ENCODE results near the gene CLCN2. TPM values are rescaled to one million over a fixed set of nuclear protein-coding genes. Genes with fewer than 3 reads are reported as not detected.

The CLCN2 gene
- total RNA-seq, 1 experiment from 2014 or later = 22.9 TPM

GRCh38 chr3:184325269-184325668 lies 36.1 kb downstream of the CLCN2 start:
- no peaks in the 10 kb centered on the region for H3K27me3 Mint-ChIP-seq (ENCODE audit: unreplicated experiment)
- no peak overlapping the region for H3K27ac Mint-ChIP-seq (ENCODE audit: unreplicated experiment)
- H3K9me3 Mint-ChIP-seq (ENCODE audit: low read depth, unreplicated experiment) = no peaks in the 10 kb centered on the region
- H3K4me1 Mint-ChIP-seq (ENCODE audit: low read depth, unreplicated experiment) = peaks cover 33% of the 10 kb centered on the region
- DNase-seq = no peak
- CTCF ChIA-PET = no interaction called here
- intact Hi-C loops (cut with micrococcal nuclease; ENCODE audit: unreplicated experiment) = no loop called here
- TF ChIP-seq CTCF (IDR thresholded peaks at IDR 0.05; ENCODE audit: unreplicated experiment) = no peak
- H3K4me3 Mint-ChIP-seq (ENCODE audit: low read depth, unreplicated experiment) = no peak overlapping the region
- no TSS peak for BruUV-seq (replicated peaks)
- peaks cover 100% of the 10 kb centered on the region for H3K36me3 Mint-ChIP-seq (ENCODE audit: insufficient read depth, unreplicated experiment)

- BruUV-seq (replicated peaks) = no TSS peak
- CTCF ChIA-PET = no interaction called here
- no peak for TF ChIP-seq CTCF (IDR thresholded peaks at IDR 0.05; ENCODE audit: unreplicated experiment)
- no peak overlapping the region for H3K4me3 Mint-ChIP-seq (ENCODE audit: low read depth, unreplicated experiment)
- H3K27me3 Mint-ChIP-seq (ENCODE audit: unreplicated experiment) = no peaks in the 10 kb centered on the region
- no peak overlapping the region for H3K27ac Mint-ChIP-seq (ENCODE audit: unreplicated experiment)
- H3K36me3 Mint-ChIP-seq (ENCODE audit: insufficient read depth, unreplicated experiment) = peaks cover 100% of the 10 kb centered on the region
- no peaks in the 10 kb centered on the region for H3K9me3 Mint-ChIP-seq (ENCODE audit: low read depth, unreplicated experiment)
- intact Hi-C loops (cut with micrococcal nuclease; ENCODE audit: unreplicated experiment) = no loop called here
- H3K4me1 Mint-ChIP-seq (ENCODE audit: low read depth, unreplicated experiment) = peaks cover 33% of the 10 kb centered on the region
- DNase-seq = no peak
Observed at GRCh38 chr3:184323696-184324095, 37.7 kb downstream of the CLCN2 start.

GRCh38 chr3:184322731-184323487 lies 38.5 kb downstream of the CLCN2 start:
- peak overlapping the region; percentile 29 for H3K27ac Mint-ChIP-seq (ENCODE audit: unreplicated experiment)
- BruUV-seq (replicated peaks) = no TSS peak
- H3K4me1 Mint-ChIP-seq (ENCODE audit: low read depth, unreplicated experiment) = peaks cover 37% of the 10 kb centered on the region
- no peak for TF ChIP-seq CTCF (IDR thresholded peaks at IDR 0.05; ENCODE audit: unreplicated experiment)
- H3K36me3 Mint-ChIP-seq (ENCODE audit: insufficient read depth, unreplicated experiment) = peaks cover 98% of the 10 kb centered on the region
- DNase-seq = no peak
- H3K4me3 Mint-ChIP-seq (ENCODE audit: low read depth, unreplicated experiment) = no peak overlapping the region
- intact Hi-C loops (cut with micrococcal nuclease; ENCODE audit: unreplicated experiment) = no loop called here
- no peaks in the 10 kb centered on the region for H3K27me3 Mint-ChIP-seq (ENCODE audit: unreplicated experiment)
- CTCF ChIA-PET = no interaction called here
- H3K9me3 Mint-ChIP-seq (ENCODE audit: low read depth, unreplicated experiment) = no peaks in the 10 kb centered on the region

GRCh38 chr3:184321666-184322065 lies 39.7 kb downstream of the CLCN2 start:
- intact Hi-C loops (cut with micrococcal nuclease; ENCODE audit: unreplicated experiment) = no loop called here
- H3K36me3 Mint-ChIP-seq (ENCODE audit: insufficient read depth, unreplicated experiment) = peaks cover 98% of the 10 kb centered on the region
- H3K4me1 Mint-ChIP-seq (ENCODE audit: low read depth, unreplicated experiment) = peaks cover 42% of the 10 kb centered on the region

More at GRCh38 chr3:184321666-184322065, 39.7 kb downstream of the CLCN2 start:
- H3K4me3 Mint-ChIP-seq (ENCODE audit: low read depth, unreplicated experiment) = no peak overlapping the region
- H3K27me3 Mint-ChIP-seq (ENCODE audit: unreplicated experiment) = no peaks in the 10 kb centered on the region
- no peak for TF ChIP-seq CTCF (IDR thresholded peaks at IDR 0.05; ENCODE audit: unreplicated experiment)
- no peak for DNase-seq
- BruUV-seq (replicated peaks) = TSS peak; percentile 7
- H3K27ac Mint-ChIP-seq (ENCODE audit: unreplicated experiment) = peak overlapping the region; percentile 4
- H3K9me3 Mint-ChIP-seq (ENCODE audit: low read depth, unreplicated experiment) = no peaks in the 10 kb centered on the region
- CTCF ChIA-PET = no interaction called here

Measured in Calu3 (cell line).